ENCODE measurements around the gene BCAN.

- TF ChIP-seq CTCF (IDR thresholded peaks at IDR 0.05) (no peak), POLR2A (IDR thresholded peaks at IDR 0.05) (no peak)
Observed at GRCh38 chr1:156596426-156596825, 45.5 kb upstream of the BCAN start.
